Transverse colon (tissue), 4 donors: Measurements from ENCODE around the gene FAM131A. TPM values are rescaled to one million over a fixed set of nuclear protein-coding genes. Genes with fewer than 3 reads are reported as not detected.

Source experiments
- DNase-seq: peaks from one replicate; pipeline ENCODE4 v3.0.0-alpha.2; 2019
- H3K27ac ChIP-seq, 4 donors: fragments of 200-600 bp; sonication (generic); 2 replicates each; pipeline ENCODE4 v1.5.1; 2016 to 2018; ENCODE audit warnings: inconsistent platforms in 4 of 4
- H3K27me3 ChIP-seq: fragments of 200-600 bp; sonication (generic); 2 replicates; pipeline ENCODE4 v1.5.1; 2017; ENCODE audit warnings: inconsistent platforms
- H3K36me3 ChIP-seq, 4 donors: fragments of 200-600 bp; sonication (generic); 2 replicates each; pipeline ENCODE4 v1.5.1; 2017 to 2019; ENCODE audit warnings: inconsistent platforms in 4 of 4
- H3K4me1 ChIP-seq, 4 donors: fragments of 200-600 bp; sonication (generic); 2 replicates each; pipeline ENCODE4 v1.5.1; 2017 to 2020; ENCODE audit warnings: inconsistent platforms in 4 of 4
- H3K4me3 ChIP-seq, 4 donors: fragments of 200-600 bp; sonication (generic); 1 replicate in 1 of 4; 2 replicates in 3 of 4; pipeline versions ENCODE4 v1.5.1 to v1.6.1; 2017 to 2019; ENCODE audit warnings: inconsistent platforms in 4 of 4
- H3K9me3 ChIP-seq, 2 donors: fragments of 200-600 bp; sonication (generic); 2 replicates each; pipeline ENCODE4 v1.5.1; 2017 to 2019; ENCODE audit warnings: inconsistent platforms in 2 of 2
- CTCF ChIP-seq, 5 experiments: fragments of 200-600 bp in 3 of 5; fragments of 450-650 bp in 2 of 5; sonication (generic) in 3 of 5; IDR thresholded peaks; 1 replicate in 2 of 5; 2 replicates in 3 of 5; pipeline ENCODE4 v1.5.1; 2016 to 2017; ENCODE audit warnings: antibody characterized with exemption in 5 of 5, inconsistent platforms in 3 of 5, mild to moderate bottlenecking in 2 of 5, moderate library complexity in 1 of 5
- EP300 ChIP-seq: sonication (generic); formaldehyde crosslinking; IDR thresholded peaks from one replicate; pipeline ENCODE4 v1.6.1; 2017; ENCODE audit warnings: antibody characterized with exemption, low read depth
- POLR2A ChIP-seq: fragments of 450-650 bp; IDR thresholded peaks from one replicate; pipeline ENCODE4 v1.6.1; 2016; ENCODE audit warnings: antibody characterized with exemption, mild to moderate bottlenecking, moderate library complexity
- POLR2AphosphoS5 ChIP-seq, 3 donors: sonication (generic); formaldehyde crosslinking; IDR thresholded peaks; one replicate each; pipeline ENCODE4 v1.6.1; 2016; ENCODE audit warnings: antibody characterized with exemption in 3 of 3
- WGBS, 2 donors: methylation state at CpG; one replicate each; pipeline ENCODE4 v1.1.5; 2018; ENCODE audit warnings: low coverage in 1 of 2; 5-methylcytosine and 5-hydroxymethylcytosine counted together
- in situ Hi-C, 4 donors: fragments of 200-750 bp; cut with MboI; loops; one replicate each; pipeline versions ENCODE4 v1.15.0 to v1.15.1; 2017; ENCODE audit warnings: low sequenced_read_pairs in 3 of 4, low pct_ligation_motif_present in 1 of 4, low pct_unique_long_range_greater_than_20kb in 1 of 4
- intact Hi-C: fragments of 100-400 bp; cut with DNase I; formaldehyde crosslinking; loops from one replicate; pipeline ENCODE4 v1.15.1; 2023; ENCODE audit warnings: low total_unique reads
- total RNA-seq, 4 donors: library from RNA; depleted of rRNA; stranded (reverse); fragments of >200 nt; gene quantifications; one replicate each; pipeline ENCODE4 v1.1.0, GENCODE V29; 2016

FAM131A gene
- total RNA-seq, 4 donors from 2014 or later: 18.5 to 41.1 (median 28.8) TPM

DNA sequence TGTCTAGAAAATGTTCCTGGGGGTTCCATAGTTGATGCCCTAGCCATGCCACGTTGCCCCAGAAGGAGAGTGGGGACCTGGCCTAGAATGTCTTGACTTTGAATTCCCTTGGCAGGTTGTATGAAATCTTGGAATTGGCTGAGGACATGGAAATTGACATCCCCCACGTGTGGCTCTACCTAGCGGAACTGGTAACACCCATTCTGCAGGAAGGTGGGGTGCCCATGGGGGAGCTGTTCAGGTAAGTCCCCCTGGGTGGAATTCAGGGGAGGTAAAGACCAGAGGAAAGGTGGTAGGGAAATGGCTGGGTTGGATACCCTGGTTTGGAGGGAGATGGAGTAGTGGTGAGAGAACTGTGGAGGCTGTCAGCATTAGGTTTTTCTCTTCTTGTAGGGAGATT is 8.9 kb upstream of the FAM131A start:
- no peak overlapping the region for H3K27ac ChIP-seq
- no peaks in the 10 kb centered on the region for H3K27me3 ChIP-seq
- in situ Hi-C loops (no loop called here), intact Hi-C loops (no loop called here)
- TF ChIP-seq POLR2AphosphoS5 (IDR thresholded peaks at IDR 0.05): no peak
- TF ChIP-seq CTCF (IDR thresholded peaks at IDR 0.05): no peak
- no peak for TF ChIP-seq POLR2A
- no peak for TF ChIP-seq EP300
- H3K9me3 ChIP-seq: no peaks in the 10 kb centered on the region
- 39 to 80% methylated on average over 2 to 3 of the region's 3 CpGs for whole genome bisulfite sequencing, 2 donors
- H3K4me1 ChIP-seq: no peaks in the 10 kb centered on the region
- H3K36me3 ChIP-seq: peaks cover 0 to 95% (median 45%) of the 10 kb centered on the region in 4 donors
- H3K4me3 ChIP-seq: no peak overlapping the region
- DNase-seq: no peak

- H3K4me1 ChIP-seq: peaks cover 8 to 13% (median 10%) of the 10 kb centered on the region in 4 donors
- TF ChIP-seq CTCF (IDR thresholded peaks at IDR 0.05) (no peak), EP300 (no peak), POLR2AphosphoS5 (IDR thresholded peaks at IDR 0.05) (peak in 1 of 3 donors; percentile 16), POLR2A (no peak)
Observed at GRCh38 chr3:184332370-184333090, 4.9 kb upstream of the FAM131A start.

GRCh38 chr3:184333190-184333589 is 4.2 kb upstream of the FAM131A start:
- peaks cover 0 to 55% (median 23%) of the 10 kb centered on the region in 4 donors for H3K36me3 ChIP-seq
- no peak for DNase-seq
- 88 to 90% methylated on average over 6 of the region's 6 CpGs for WGBS, 2 donors
- intact Hi-C loops: no loop called here
- H3K4me1 ChIP-seq: peaks cover 8 to 20% (median 15%) of the 10 kb centered on the region in 4 donors
- no peak for TF ChIP-seq CTCF (IDR thresholded peaks at IDR 0.05)
- TF ChIP-seq POLR2A: no peak
- TF ChIP-seq EP300: no peak
- no peak for TF ChIP-seq POLR2AphosphoS5 (IDR thresholded peaks at IDR 0.05)
- no peak overlapping the region for H3K4me3 ChIP-seq
- H3K9me3 ChIP-seq: no peaks in the 10 kb centered on the region
- peak overlapping the region in 1 of 4 donors; percentile 13 for H3K27ac ChIP-seq
- in situ Hi-C loops: no loop called here
- H3K27me3 ChIP-seq: no peaks in the 10 kb centered on the region

More at GRCh38 chr3:184332370-184333090, 4.9 kb upstream of the FAM131A start:
- Histone ChIP-seq H3K27ac (peak overlapping the region in 1 of 4 donors; percentile 13), H3K4me3 (no peak overlapping the region), H3K9me3 (no peaks in the 10 kb centered on the region), H3K27me3 (no peaks in the 10 kb centered on the region), H3K36me3 (peaks cover 0 to 62% (median 26%) of the 10 kb centered on the region in 4 donors)
- DNase-seq: no peak
- 80 to 89% methylated on average over 9 to 10 of the region's 10 CpGs for WGBS, 2 donors
- in situ Hi-C loops: no loop called here
- intact Hi-C loops: no loop called here

- intact Hi-C loops: no loop called here
Observed at GRCh38 chr3:184333700-184334099, 3.7 kb upstream of the FAM131A start.

More at GRCh38 chr3:184333700-184334099, 3.7 kb upstream of the FAM131A start:
- Histone ChIP-seq H3K27ac (peak overlapping the region in 1 of 4 donors; percentile 97), H3K36me3 (peaks cover 0 to 50% (median 20%) of the 10 kb centered on the region in 4 donors), H3K9me3 (no peaks in the 10 kb centered on the region), H3K4me1 (peaks cover 8 to 22% (median 19%) of the 10 kb centered on the region in 4 donors), H3K4me3 (no peak overlapping the region), H3K27me3 (no peaks in the 10 kb centered on the region)
- in situ Hi-C loops: no loop called here
- DNase-seq: no peak
- 76 to 82% methylated on average over 3 of the region's 3 CpGs for WGBS, 2 donors
- no peak for TF ChIP-seq POLR2A
- TF ChIP-seq CTCF (IDR thresholded peaks at IDR 0.05): no peak
- TF ChIP-seq EP300: no peak
- TF ChIP-seq POLR2AphosphoS5 (IDR thresholded peaks at IDR 0.05): no peak
